NCI-H1694 (cell line): ENCODE results near the gene SPOP.

Source experiments
- DNase-seq: peaks from one replicate; lab custom pipeline; 2025; lab: John Stamatoyannopoulos, UW

SPOP gene

GRCh38 chr17:49613182-49613800 lies 64.6 kb downstream of the SPOP start:
- DNase-seq: no peak

- DNase-seq: no peak
Measured at GRCh38 chr17:49612726-49613125, 65.2 kb downstream of the SPOP start.

- no peak for DNase-seq
Measured at GRCh38 chr17:49610883-49611584, 66.9 kb downstream of the SPOP start.

DNA sequence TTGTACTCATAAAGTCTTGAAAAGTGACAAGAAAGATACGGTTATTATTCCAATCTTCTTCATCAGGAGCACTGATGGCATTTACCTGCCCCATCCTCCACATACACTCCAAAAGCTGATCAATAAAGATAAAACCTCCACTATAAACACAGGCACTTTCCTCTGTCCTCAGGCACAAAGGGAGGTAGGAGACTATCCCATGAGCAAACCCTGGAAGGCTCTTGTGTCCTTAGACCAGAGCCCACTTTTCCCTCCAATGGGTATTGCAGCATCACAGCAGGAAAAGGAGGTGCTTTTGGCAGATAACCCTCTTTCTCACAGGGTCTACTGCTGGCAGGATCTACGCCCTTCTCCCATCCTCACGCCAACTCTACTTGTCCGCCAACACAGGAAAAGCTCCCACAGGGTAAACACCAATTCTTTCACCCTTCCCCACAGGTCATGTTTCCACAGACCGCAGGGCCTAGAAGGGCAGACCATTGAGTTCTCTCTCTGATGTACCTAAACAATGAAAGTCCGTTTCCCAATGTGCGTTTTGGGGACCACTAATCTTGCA lies 73.5 kb downstream of the SPOP start:
- no peak for DNase-seq

DNA sequence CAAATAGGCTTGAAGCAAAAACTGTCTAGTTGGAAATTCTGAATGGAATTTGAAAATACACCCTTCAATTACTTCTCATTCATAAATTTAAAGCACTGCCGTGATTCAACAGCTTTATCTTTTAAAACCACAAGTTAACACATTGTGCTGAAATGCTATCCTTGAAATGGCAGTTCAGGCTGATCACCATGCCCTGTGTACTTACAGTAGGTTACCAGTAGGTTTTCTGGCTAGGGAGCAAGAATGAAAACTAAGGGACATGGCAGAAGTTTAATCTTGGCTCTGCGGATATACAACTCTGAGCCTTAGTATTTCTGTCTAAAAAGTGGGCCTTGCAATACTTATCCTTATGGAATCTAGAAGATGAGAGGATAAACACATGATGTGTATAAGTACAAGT lies 74.2 kb downstream of the SPOP start:
- DNase-seq: no peak

GRCh38 chr17:49603238-49603637 lies 74.7 kb downstream of the SPOP start:
- no peak for DNase-seq

GRCh38 chr17:49602783-49603182 lies 75.1 kb downstream of the SPOP start:
- DNase-seq: no peak

GRCh38 chr17:49600949-49601348 lies 76.9 kb downstream of the SPOP start:
- DNase-seq: no peak

GRCh38 chr17:49598918-49599317 lies 79.0 kb downstream of the SPOP start:
- DNase-seq: no peak

DNA sequence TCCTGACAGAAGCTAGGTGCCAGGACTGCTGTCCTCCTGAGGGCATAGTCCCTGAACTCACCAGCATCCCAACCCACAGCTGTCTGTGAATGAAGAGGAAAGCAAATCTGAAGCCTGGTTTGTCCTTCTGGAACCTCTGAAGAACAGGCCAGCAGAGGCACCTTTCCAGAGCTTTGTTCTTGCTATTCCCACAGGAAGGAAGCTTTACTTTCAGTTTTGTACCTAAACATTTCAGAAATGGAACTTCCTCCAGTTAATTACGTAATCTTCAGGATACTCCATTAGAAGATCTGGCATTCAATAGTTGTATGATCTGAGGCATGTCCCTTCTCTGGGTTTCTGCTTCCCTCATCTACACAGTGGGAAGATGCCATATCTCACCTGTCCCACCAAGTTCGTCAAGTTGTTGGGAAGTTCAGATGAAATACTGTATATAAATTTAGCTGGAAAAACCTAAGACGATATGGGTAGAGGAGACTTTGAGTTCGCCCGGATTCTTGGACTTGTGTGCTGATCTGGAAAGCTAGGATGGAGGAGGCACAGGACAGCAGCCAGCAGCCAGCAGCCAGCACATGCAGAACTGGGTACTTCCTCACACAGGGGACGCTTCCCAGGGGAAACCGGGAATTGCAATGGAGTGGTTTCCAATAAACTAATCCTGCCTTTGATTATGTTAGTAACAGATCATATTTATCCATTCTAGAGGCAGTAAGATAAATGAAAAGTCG lies 79.8 kb downstream of the SPOP start:
- DNase-seq: no peak

GRCh38 chr17:49597436-49597835 lies 80.5 kb downstream of the SPOP start:
- no peak for DNase-seq

GRCh38 chr17:49596613-49597244 lies 81.2 kb downstream of the SPOP start:
- peak; percentile 19 for DNase-seq

DNA sequence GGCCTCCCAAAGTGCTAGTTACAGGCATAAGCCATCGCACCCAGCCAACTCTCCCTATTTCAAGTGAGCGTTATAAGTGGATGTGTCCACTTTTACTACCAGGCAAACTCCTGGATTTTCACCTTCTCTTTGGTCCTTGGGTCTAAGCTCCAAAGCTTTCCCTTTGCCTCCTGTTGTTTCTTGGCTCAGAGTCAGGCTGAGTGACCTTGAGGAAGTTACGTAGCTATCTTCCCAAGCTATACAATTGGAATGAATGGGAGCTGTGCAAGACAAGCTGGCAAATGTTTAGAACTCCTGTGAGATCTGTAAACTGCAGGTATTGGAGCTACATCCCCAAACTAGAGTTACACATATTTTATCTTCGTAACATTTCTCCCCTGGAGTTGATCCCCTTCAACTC lies 81.9 kb downstream of the SPOP start:
- no peak for DNase-seq

GRCh38 chr17:49595328-49595727 lies 82.6 kb downstream of the SPOP start:
- DNase-seq: no peak

DNA sequence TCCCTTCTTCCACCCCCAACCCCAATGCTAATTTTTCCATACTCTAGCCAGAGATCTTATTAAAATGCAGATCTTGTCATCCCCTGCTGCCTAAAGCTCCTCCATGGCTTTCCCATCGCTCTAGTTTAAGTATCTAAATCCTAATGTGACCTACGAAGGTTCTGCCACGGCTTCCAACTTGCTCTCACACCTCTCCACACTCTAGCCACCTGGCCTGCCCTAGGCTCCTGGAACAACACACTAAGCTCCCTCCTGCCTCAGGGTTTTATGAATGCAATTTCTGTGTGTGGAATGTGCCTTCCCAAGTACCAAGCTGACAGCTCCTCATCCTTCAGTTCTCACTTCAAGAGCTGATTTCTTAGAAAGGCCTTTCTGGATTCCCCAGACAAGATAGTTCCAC lies 85.6 kb downstream of the SPOP start:
- no peak for DNase-seq

DNA sequence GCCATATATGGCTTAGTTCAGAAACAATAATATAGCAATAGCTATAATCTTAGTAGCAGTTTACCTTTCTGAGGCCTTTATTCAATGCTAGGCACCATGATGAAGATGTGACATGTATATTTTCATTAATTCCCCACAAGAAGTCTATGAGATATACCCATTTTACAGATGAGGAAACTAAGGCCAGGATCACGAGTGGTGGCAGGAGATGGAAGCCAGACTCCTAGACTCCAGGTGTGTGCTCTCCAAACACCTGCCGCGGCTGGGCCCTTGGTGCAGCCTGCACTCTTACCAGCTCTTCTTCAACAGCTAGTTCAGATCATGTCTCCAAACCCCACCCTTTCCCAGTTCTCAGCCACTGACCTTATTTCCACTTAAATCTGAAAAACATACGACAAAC lies 87.0 kb downstream of the SPOP start:
- DNase-seq: no peak

- peak; percentile 59 for DNase-seq
Measured at GRCh38 chr17:49589577-49589927, 88.3 kb downstream of the SPOP start.

DNA sequence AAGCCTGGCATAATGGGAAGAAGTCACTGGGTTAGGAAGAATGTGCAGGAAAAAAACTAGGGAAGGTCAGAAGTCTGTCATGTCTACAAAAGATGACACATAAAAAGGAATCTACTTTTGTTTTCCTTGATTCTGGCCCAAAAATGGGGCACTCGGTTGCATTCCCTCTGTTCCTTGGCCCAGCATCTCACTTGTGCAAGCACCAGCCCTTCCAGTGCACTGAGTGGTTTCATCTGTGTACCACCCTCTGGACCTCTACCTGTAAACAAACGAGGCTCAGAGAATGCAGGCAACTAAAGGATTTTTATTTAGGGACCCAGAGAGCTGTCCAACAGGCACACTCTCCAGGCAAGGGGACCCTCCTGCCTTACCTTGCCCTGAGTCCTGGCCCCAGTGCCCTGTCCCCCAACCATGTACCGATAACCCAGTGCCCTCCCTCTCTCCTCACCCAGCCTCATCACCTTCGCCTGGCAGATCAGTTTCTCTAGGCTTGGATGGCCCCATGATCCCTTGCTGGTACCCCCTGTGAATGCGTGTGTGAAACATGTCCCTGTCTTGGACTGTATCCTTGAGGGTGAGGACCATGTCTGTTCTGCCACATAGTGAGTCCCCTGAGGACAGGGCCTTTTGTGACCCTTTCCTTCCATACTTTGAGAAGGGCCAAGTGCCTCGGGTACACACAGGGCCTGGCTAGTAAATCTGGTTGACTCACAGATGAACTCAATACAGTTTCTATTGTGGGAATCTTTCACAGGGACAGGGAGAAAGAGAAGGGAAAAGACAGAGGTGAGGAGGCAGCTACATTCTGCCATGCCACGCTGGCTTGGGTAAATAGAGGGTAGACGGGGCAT lies 88.9 kb downstream of the SPOP start:
- no peak for DNase-seq

- DNase-seq: no peak
Measured at GRCh38 chr17:49588312-49588711, 89.6 kb downstream of the SPOP start.

DNA sequence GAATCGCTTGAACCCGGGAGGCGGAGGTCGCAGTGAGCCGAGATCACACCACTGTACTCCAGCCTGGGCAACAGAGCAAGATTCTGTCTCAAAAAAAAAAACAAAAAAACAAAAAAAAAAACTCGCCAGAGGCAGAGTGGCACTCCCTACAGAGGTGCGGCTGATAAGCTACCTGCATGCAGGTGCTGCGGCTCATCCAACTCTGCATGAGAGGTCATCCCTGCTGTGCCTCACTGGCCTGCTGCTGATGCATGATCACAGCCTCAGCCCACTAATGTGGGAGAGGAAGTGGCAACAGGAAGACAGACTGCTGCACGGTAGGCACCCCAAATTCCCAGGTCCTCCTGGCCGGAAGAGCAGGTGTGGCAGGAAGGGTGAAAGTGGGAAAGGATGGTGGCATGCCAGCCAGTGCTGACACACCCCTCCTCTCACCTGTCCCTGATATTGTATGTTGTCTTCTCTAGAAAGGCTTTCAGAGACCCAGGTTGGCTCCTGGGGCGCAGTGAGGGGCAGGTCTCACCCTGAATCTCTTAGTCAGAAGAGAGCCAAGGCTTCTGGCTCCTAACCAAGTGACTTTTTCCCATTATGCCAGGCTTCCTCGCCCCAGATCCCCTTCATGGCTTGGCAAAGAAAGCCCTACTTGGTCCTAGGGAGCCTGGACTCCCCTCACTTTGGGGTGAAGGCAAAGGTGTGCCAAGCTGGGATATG lies 90.4 kb downstream of the SPOP start:
- DNase-seq: no peak

DNA sequence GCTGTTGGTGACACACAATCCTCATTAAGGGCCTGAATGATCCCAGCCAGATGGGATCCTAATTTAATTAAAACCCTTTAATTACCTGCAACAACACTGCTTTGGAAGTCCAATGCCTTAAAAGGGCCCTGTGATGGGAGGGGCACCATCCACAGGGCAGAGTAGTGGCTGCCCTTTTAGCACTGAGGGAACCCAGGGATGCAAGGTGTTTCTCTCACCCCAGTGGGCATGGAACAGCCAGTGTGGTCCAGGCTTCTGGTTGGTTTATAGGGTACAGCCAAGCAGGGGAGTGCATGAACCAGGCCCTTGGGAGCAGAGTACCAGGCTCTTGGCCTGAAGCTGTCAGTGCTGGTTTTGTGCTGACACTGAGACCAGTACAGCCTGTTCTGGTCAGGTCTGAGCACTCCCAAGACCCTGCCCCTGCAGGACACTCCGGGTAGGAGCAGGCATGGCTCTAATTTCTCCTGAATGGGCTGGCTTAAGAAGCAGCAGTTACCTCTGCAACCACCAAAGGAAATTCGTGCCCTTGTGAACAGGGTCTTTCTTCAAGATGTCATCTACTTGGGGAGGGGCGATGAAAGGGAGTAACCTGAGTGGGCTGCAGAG lies 92.4 kb downstream of the SPOP start:
- DNase-seq: no peak
